HG03469 (cell line): ENCODE measurements around the gene SARNP.
A peak's percentile ranks its signal among the peaks of the same experiment; 100 is the strongest.
"Not testable (repeated sequence)": the region's sequence is repeated elsewhere in the genome, so short reads cannot be mapped to it uniquely, and the experiment has no call there.

Experiments used
- ATAC-seq: cut with Tn5 transposase; IDR thresholded peaks from one replicate; pipeline ENCODE4 v1.9.1; 2021; ENCODE audit warnings: mild to moderate bottlenecking, moderate library complexity, moderate number of reproducible peaks; ENCODE audit not compliant: unreplicated experiment

SARNP gene

GRCh38 chr12:55817345-55818139 is at the start of gene SARNP, which contains the start of gene ORMDL2:
SARNP (minus strand) TSS chr12:55817724; CDS start chr12:55817701, 23 bp downstream.
ORMDL2 (plus strand) TSS chr12:55818041; CDS start chr12:55819000, 959 bp downstream.
- peak; percentile 95 for ATAC-seq

GRCh38 chr12:55866454-55867004 is 49.0 kb upstream of the SARNP start:
- not testable (repeated sequence) for ATAC-seq

- no peak for ATAC-seq
Observed at GRCh38 chr12:55865327-55865726, 47.8 kb upstream of the SARNP start.

GRCh38 chr12:55862931-55863330 is 45.4 kb upstream of the SARNP start:
- not testable (repeated sequence) for ATAC-seq

GRCh38 chr12:55862286-55862685 is 44.8 kb upstream of the SARNP start:
- no peak for ATAC-seq

- ATAC-seq, result no peak
Observed at GRCh38 chr12:55861871-55862270, 44.3 kb upstream of the SARNP start.

GRCh38 chr12:55861396-55861795 is 43.9 kb upstream of the SARNP start:
- no peak for ATAC-seq

GRCh38 chr12:55852740-55853139 is 35.2 kb upstream of the SARNP start:
- ATAC-seq, result no peak

- ATAC-seq, result no peak
Observed at GRCh38 chr12:55850893-55851292, 33.4 kb upstream of the SARNP start.

- ATAC-seq, result no peak
Observed at GRCh38 chr12:55850401-55850800, 32.9 kb upstream of the SARNP start.

GRCh38 chr12:55849616-55850343 is 32.3 kb upstream of the SARNP start:
- no peak for ATAC-seq

GRCh38 chr12:55847603-55848291 is 30.2 kb upstream of the SARNP start:
- ATAC-seq, result no peak

GRCh38 chr12:55847033-55847432 is 29.5 kb upstream of the SARNP start:
- ATAC-seq, result no peak

GRCh38 chr12:55845785-55846496 is 28.4 kb upstream of the SARNP start:
- no peak for ATAC-seq

GRCh38 chr12:55845361-55845760 is 27.8 kb upstream of the SARNP start:
- ATAC-seq, result no peak

GRCh38 chr12:55844961-55845360 is 27.4 kb upstream of the SARNP start:
- ATAC-seq, result no peak

GRCh38 chr12:55843431-55843830 is 25.9 kb upstream of the SARNP start:
- ATAC-seq, result no peak

GRCh38 chr12:55842681-55843429 is 25.3 kb upstream of the SARNP start, which contains the start of gene MMP19:
MMP19 (minus strand) TSS chr12:55842936; CDS start chr12:55842830, 106 bp downstream.
- ATAC-seq, result no peak

- no peak for ATAC-seq
Observed at GRCh38 chr12:55840581-55841351, 23.2 kb upstream of the SARNP start.
